Vagina (tissue), 2 donors: ENCODE results near the gene WWP2.
"Not testable (repeated sequence)": the region's sequence is repeated elsewhere in the genome, so short reads cannot be mapped to it uniquely, and the experiment has no call there.

ENCODE experiments used
- CTCF ChIP-seq, 3 experiments: fragments of 450-650 bp in 2 of 3; fragments of 200-600 bp in 1 of 3; sonication (generic) in 1 of 3; IDR thresholded peaks; one replicate each; pipeline ENCODE4 v1.5.1; 2017 to 2019; ENCODE audit warnings: antibody characterized with exemption in 3 of 3, mild to moderate bottlenecking in 2 of 3, moderate library complexity in 2 of 3
- POLR2A ChIP-seq, 2 donors: fragments of 450-650 bp; IDR thresholded peaks; one replicate each; pipeline ENCODE4 v1.6.1; 2017; ENCODE audit warnings: antibody characterized with exemption in 2 of 2, mild to moderate bottlenecking in 2 of 2, moderate library complexity in 2 of 2
- POLR2AphosphoS5 ChIP-seq, 2 donors: sonication (generic); formaldehyde crosslinking; IDR thresholded peaks; one replicate each; pipeline ENCODE4 v1.9.0; 2017; ENCODE audit warnings: antibody characterized with exemption in 2 of 2, mild to moderate bottlenecking in 2 of 2, low read depth in 1 of 2; ENCODE audit not compliant: insufficient read depth in 1 of 2

- TF ChIP-seq CTCF (IDR thresholded peaks at IDR 0.05); POLR2AphosphoS5 (IDR thresholded peaks at IDR 0.05; ENCODE audit: insufficient read depth in 1 of 2, low read depth in 1 of 2); POLR2A (IDR thresholded peaks at IDR 0.05): not testable (repeated sequence)
These were observed 4.8 kb upstream of the WWP2 start for GRCh38 chr16:69757375-69757774.
